NCI-H146 treated with DMSO at 0.1 percent for 48 hours (cell line): Measurements from ENCODE around the gene F2R.
"Not testable (repeated sequence)": the region's sequence is repeated elsewhere in the genome, so short reads cannot be mapped to it uniquely, and the experiment has no call there.

Experiments used
- DNase-seq: peaks from one replicate; lab custom pipeline; 2025; ENCODE audit not compliant: unreplicated experiment; lab: John Stamatoyannopoulos, UW

The F2R gene

GRCh38 chr5:76747706-76748105 is 31.8 kb downstream of the F2R start:
- no peak for DNase-seq

GRCh38 chr5:76751291-76751690 is 35.4 kb downstream of the F2R start:
- no peak for DNase-seq

- DNase-seq, result no peak
Measured at GRCh38 chr5:76754668-76755078, 38.7 kb downstream of the F2R start.

- no peak for DNase-seq
Measured at GRCh38 chr5:76755779-76756637, 40.1 kb downstream of the F2R start.

- DNase-seq, result no peak
Measured at GRCh38 chr5:76757049-76757448, 41.1 kb downstream of the F2R start.

- DNase-seq, result not testable (repeated sequence)
Measured at GRCh38 chr5:76761118-76761517, 45.2 kb downstream of the F2R start.

GRCh38 chr5:76762484-76762883 is 46.6 kb downstream of the F2R start:
- DNase-seq, result no peak

- DNase-seq, result no peak
Measured at GRCh38 chr5:76763136-76763535, 47.2 kb downstream of the F2R start.

GRCh38 chr5:76764374-76764773 is 48.4 kb downstream of the F2R start:
- no peak for DNase-seq

- DNase-seq, result no peak
Measured at GRCh38 chr5:76765249-76765648, 49.3 kb downstream of the F2R start.

GRCh38 chr5:76766746-76767145 is 50.8 kb downstream of the F2R start:
- DNase-seq, result no peak

GRCh38 chr5:76771041-76771440 is 55.1 kb downstream of the F2R start:
- not testable (repeated sequence) for DNase-seq

GRCh38 chr5:76771705-76772405 is 55.9 kb downstream of the F2R start:
- DNase-seq, result no peak

GRCh38 chr5:76775921-76776320 is 60.0 kb downstream of the F2R start:
- no peak for DNase-seq

- DNase-seq, result no peak
Measured at GRCh38 chr5:76776391-76776790, 60.5 kb downstream of the F2R start.

- DNase-seq, result not testable (repeated sequence)
Measured at GRCh38 chr5:76780616-76781015, 64.7 kb downstream of the F2R start.

- no peak for DNase-seq
Measured at GRCh38 chr5:76781775-76782174, 65.8 kb downstream of the F2R start.

- no peak for DNase-seq
Measured at GRCh38 chr5:76782444-76782843, 66.5 kb downstream of the F2R start.
